NCI-H82 treated with DMSO at 0.1 percent for 48 hours (cell line): ENCODE data around the gene APOE.

ENCODE experiments used
- DNase-seq: peaks from one replicate; lab custom pipeline; 2025; ENCODE audit not compliant: unreplicated experiment; lab: John Stamatoyannopoulos, UW

APOE gene

GRCh38 chr19:44951179-44952159, 45.9 kb downstream of the APOE start:
- DNase-seq = peak; percentile 61

DNA sequence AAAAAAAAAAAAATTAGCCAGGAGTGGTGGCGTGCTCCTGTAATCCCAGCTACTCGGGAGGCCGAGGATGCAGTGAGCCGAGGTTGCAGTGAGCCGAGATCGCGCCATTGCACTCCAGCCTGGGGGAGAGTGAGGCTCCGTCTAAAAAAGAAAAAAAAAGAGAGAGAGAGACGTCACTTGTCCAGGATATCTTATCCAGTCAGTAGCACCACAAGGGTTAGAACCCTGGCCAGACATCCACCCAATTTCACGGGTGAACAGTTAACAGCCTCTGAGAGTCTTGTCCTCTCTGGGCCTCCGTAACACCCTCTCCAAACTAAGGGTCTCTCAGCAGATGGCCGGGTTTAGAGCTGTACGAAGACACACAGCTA, 48.7 kb downstream of the APOE start:
- no peak for DNase-seq

DNA sequence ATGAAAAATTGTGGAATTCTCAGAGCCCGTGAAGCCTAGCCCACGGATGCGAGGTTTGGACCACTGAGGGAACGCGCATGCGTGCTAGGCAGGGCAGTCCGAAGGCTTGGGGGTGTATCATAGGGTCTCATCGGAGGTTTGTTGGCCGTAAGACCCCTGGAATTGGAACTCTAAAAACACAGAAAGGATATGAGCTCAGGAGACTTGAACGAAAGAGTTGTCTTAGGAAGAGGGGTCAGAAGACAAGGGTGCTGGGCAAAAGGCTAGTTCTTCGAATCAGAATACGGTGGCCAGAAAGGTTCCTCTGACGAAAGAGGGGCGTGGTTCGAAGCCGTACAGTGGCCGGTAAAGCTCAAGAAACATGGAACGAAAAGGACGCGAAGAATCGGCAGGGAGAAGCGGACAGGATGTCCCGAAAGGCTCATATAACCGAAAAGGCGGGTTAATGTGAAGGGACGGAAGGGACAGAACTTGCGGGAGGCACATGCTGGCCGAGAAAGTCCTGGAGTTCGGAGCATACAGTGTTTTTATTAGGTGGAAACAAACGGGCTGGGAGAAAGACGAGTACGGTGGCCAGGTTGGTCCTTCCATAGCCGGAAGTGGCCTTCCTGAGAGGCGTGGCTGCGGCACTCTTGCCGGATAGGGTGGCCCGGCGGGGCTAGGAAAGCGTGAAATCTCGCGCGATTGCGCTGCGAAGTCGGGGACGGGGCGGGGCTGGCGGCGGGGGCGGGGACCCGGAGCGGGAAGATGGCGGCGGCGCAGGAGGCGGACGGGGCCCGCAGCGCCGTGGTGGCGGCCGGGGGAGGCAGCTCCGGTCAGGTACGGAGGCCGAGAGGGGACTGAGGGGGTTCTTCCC, 49.3 kb downstream of the APOE start, which contains the start of gene CLPTM1:
CLPTM1 (plus strand) TSS at position 732 of the 856 bp plus-strand sequence; CDS start at position 748, 16 bp downstream.
- DNase-seq = peak; percentile 95

DNA sequence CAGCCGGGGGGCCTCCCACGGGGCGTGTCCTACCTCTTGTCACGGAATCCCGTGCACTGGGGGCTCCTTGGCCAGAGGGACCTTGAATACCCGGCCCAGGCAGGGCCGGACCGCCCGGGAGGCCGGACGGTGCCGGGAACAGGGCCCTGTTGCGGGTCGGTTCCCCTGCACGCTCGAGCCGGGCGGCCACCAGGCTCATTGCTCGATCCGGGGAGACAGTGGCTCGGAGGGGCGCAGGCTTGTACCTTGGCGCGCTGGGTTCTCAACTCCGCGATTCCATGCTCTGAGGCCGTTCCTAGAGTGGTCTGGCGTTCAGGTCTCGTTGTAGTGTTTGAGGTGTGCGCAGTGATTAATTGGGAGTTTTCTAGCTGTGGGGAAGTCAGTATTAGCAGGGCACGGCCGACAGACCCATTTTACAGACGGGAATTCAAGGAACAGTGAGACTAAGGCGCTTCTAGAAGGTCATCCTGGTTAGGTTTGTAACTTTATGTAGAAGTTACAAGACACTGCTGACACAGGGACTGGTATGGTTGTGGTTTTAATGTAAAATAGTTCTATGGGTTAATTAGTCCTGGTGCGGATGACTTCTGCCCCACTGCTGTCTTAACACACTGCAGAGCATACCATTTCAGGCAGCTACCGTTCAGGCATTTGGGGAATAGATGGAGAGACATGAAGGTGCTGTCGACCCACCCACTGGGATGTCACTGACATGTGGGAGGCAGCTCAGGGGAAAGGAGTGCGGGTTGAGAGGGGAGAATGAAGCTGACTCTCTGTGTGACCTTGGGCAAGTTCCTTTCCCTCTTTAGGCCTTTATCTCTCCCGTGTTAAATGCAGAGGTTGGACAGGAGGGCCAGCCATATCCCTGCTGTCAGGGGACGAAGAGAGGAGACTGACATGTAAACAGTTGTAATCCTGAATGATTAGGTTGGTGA, 50.2 kb downstream of the APOE start:
- no peak for DNase-seq

GRCh38 chr19:44957526-44957925, 51.9 kb downstream of the APOE start:
- no peak for DNase-seq

DNA sequence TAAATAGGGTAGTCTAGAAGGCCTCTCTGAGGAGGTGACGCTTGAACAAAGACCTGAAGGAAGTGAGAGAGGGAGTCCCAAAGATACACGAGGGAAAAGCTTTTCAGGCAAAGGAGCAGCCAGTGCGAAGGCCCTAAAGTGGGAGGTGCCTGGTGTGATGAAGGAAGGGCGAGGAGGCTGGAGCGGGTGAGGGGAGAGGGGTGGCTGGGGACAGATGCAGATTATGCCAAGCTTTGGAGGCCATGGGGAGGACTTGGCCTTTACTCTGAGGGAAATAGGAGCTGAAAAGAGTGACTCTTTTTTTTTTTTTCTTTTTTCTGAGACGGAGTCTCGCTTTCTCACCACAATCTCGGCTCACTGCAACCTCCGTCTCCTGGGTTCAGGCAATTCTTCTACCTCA, 52.5 kb downstream of the APOE start:
- no peak for DNase-seq
